ENCODE measurements around the gene IPO9.

IPO9 gene

DNA sequence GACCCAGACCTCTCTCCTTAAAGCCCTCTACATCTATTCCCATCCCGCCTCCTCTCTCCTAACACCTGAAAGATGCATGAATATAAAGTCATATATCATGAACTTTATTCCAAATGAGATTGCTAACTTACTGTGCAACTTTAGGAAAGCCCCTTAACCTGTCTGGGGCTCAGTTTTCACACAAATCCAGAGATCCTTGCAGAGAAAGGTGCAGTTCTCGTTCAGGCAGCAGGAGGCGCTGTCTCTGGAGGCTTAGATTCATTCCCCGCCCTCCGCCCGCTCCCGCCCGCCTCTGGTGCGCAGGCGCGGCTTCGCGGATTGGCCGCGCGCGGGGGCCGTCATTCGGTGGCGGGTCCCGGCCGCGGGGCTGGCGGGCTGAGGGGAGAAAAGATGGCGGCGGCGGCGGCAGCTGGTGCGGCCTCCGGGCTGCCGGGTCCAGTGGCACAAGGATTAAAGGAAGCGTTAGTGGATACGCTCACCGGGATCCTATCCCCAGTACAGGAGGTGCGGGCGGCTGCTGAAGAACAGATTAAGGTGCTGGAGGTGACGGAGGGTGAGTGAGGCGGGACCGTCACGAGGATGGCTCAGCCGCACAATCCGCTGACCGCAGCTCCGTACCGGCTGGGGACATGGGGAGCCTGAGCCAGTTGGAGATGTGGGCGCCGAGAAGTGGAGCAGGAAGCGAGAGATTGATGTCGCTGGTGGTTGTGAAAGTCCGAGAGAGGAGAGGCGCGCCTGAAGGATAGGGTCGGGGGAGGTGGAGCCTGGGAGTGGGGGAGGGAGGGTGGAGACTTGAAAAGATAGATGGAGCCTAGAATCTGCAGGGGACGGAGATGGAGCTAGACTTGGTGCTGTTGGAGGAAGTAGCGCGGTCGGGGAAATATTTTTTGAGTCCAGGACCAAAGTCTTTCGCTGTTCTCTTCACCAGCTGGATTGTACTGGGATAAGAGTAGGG is at the start of gene IPO9:
Gene IPO9, plus strand, starts transcription at position 338 of the 955 bp plus-strand sequence. Its CDS starts 53 bp downstream, at position 391.
- peak; percentile 98 for DNase-seq

DNA sequence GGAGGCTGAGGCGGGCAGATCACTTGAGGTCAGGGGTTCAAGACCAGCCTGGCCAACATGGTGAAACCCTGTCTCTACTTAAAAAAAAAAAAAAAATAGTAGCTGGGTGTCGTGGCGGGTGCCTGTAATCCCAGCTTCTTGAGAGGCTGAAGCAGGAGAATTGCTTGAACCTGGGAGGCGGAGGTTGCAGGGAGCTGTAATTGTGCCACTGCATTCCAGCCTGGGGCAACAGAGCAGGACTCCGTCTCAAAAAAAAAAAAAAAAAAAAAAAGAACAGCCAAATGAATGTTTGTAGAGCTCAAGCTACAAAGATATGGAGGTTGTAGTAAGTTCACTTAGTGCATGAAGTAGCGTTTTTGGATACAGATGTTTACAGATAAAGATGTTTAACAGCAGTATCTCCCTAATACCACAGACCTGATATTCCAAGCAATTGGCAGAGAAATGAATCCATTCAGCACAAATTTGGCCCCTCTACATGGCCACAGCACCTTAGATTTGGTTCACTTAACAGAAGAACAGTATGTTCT is 49.5 kb upstream of the IPO9 start:
- no peak for DNase-seq

DNA sequence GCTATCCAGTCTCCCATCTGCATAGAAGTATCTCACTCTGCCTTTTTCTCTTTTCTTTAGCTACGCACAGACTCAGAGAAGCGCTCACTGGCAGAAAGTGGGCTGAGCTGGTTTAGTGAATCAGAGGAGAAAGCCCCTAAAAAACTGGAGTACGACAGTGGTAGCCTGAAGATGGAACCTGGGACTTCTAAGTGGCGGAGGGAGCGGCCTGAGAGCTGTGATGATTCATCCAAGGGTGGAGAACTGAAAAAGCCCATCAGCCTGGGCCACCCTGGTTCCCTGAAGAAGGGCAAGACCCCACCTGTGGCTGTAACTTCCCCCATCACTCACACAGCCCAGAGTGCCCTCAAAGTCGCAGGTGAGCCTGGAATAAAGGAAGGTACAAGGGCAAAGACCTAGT is 48.0 kb upstream of the IPO9 start:
- DNase-seq = no peak

DNA sequence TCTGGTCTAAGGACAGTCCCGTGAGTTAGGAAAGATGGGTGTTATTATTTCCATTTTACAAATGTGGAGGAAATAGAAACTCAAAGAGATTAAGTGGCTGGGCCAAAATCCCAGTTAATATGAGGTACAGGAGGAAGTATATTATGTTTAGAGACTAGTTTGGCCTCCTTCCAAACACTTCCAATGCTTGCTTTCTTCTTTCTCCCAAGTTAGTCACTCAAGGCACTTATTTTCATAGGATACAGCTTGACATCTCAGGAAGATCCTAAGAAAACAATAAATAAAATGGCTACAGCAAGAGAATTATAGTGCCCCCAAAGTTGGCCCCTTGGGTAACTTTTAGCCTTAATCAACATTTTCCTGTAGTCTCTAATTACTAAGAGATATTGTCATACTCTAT is 47.5 kb upstream of the IPO9 start:
- DNase-seq = no peak

DNA sequence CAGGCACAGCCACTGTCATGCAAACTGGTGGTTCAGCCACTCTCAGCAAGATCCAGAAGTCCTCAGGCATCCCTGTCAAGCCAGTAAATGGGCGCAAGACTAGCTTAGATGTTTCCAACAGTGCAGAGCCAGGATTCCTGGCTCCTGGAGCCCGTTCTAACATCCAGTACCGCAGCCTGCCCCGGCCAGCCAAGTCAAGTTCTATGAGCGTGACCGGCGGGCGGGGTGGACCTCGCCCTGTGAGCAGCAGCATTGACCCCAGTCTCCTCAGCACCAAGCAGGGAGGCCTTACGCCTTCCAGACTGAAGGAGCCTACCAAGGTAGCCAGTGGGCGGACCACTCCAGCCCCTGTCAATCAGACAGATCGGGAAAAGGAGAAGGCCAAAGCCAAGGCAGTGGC is 46.6 kb upstream of the IPO9 start:
- no peak for DNase-seq

DNA sequence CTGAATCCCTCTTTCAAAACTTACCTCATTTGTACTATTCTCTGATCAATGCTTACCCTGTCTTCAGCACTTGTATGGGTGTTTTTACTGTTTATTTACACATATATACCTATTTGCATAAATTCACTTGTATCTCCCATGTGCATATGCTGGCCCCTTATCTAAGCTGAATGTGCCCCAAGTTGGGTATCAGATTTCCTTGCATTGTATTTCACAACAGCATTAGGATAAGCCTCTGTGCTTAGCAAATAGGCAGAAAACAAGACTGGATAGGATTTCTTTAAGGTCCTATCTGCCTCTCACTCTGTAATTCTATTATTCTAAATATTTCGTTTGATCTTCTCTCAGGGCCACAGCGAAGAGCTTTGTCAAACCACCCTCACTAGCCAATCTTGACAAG is 45.9 kb upstream of the IPO9 start:
- DNase-seq = no peak

DNA sequence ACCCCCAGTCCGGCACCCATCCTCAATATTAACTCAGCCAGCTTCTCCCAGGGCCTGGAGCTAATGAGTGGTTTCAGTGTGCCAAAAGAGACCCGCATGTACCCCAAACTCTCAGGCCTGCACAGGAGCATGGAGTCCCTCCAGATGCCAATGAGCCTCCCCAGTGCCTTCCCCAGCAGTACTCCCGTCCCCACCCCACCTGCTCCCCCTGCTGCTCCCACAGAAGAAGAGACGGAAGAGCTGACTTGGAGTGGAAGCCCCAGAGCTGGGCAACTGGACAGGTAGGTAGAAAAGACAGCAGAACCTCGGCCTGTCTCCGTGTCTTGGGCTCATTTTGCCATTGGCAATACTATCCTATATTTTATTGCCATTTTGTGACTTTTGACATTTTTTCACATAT is 45.4 kb upstream of the IPO9 start:
- DNase-seq = no peak

DNA sequence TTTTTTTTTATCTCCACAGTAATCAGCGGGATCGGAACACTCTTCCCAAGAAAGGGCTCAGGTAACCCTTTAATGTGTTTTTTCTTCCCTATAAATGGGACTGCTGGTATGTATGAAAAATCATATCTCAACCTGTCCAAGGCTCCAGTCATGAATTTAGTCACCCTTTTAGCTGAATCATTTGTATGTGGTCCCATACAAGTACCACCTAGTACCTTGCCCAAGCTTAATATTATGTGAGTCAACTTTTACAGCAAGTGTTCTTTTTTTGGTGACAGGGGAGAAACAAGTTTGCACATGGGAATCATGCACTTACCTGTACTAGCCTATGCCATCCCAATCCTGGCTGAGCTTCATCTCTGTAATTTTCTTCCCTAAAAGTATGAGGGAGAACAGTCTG is 43.7 kb upstream of the IPO9 start:
- DNase-seq = no peak

DNA sequence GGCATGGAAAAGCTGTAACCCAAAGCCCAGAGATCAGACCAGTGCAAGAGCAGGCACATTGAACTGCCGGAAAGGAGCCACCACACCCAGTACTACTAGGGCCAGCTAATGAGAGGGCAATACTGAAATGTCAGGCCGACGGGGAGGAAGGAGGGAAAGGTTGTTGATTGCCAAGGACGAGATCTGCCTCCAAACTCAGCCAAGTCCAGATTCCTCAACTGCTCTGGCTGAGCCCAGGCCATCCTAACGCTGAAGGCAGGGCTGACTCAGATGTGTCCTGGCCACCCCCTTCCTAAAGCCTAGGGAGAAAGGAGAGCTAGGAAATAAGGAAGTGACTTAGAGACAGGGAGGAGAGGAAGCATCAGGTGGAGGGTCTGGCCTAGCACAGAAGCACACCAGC is 42.1 kb upstream of the IPO9 start:
- no peak for DNase-seq

DNA sequence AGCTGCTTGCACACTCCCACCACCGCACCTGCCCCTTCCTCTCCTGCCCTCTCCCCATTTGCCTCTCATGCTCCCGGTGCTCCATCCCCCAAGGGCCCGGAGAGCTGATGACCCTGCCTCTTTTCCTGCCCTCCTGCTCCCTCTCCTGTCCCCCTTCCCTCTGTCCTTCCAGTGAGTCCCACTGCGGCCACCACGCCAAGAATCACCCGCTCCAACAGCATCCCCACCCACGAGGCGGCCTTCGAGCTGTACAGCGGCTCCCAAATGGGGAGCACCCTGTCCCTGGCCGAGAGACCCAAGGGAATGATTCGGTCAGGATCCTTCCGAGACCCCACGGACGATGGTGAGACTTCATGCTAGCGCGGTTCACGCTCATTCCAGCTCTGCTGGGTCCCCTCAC is 40.7 kb upstream of the IPO9 start:
- DNase-seq = no peak

DNA sequence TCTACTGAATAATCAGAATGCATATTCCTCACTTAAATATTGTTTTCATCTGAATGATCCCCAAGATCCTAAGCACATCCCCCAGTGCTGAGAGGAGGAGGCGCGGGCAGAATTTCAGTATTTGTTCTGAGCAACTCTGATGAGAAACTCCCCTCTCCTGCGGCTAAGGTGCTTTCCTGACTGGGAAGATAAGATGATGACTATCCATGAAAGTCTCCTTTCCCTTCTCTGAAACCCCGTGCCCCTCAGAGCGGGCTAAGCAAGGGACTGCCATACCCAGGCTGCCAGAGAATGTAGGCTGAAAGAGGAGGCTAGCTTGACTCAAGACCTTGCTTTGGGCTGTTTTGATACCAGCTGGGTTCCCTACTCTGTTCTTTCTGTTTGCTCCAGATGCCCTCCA is 39.7 kb upstream of the IPO9 start:
- no peak for DNase-seq

DNA sequence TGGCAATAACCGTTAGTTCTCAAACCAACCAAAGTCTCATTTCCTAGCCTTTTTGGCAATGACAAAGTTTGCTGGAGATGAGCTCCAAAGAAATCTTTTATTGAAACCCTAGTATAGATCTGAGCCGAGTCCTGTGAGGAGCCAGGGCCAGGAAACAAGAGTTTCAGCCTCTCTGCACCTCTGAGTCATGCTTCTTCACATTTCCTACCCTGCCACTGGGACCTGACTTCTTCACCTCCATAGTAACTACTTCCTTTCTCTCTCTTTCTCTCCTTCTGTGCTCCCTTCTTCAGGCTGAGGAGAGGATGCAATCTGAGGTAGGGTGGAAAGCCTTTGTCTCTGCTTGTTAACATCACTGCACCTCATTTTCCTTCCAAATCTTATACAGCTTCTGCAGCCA is 38.7 kb upstream of the IPO9 start:
- DNase-seq = no peak

DNA sequence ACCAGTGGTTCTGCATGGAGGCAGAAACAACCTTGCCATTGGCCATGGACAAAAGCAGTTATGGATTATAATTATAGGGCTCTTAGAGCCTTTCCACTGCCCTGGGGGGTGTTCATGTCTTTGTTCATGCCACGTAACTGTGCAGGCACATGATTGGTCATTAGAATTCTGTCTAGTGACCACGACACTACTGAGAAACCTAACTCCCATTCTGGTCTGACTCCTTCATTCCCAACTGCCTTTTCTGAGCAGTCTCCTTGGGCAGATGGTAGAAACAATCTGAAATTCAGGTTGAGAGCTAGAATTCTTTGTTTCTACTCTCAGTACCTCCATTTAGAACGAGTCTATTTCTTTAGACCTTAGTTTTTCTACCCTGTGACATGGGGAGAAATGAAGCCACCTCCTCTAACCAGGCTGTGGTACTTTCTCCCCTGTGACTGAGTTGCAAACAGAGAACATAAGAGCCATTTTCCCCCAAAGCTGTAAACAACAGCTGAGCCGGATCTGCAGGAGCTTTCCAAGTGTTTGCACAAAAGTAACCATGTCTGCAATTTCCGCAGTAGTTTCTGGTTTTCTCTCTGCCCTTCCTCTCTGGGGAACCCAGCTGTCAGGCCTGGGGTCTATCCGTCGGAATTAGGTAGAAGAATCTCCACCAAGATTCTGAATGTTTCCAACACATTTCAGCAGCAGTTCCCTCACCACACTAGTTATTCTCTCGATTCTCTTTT is 37.7 kb upstream of the IPO9 start:
- DNase-seq = no peak

DNA sequence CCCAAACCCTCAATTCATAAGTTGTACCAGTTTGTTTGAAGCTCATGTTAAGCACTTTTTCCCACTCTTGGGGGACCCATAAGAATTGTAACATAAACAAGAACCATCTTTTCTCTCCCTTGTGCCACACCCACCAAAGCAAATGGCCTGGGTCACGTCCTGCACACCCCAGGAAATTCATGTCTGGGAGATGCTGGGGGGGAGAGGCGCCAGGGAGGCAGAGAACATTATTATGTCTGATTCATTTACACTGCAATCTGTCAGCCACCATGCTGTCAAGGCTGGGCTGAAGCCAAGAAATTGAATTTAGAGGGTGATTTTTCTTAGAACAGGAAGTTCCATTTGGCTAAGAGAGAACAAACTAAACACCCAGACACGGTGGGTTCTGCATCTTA is 37.2 kb upstream of the IPO9 start:
- peak; percentile 45 for DNase-seq

DNA sequence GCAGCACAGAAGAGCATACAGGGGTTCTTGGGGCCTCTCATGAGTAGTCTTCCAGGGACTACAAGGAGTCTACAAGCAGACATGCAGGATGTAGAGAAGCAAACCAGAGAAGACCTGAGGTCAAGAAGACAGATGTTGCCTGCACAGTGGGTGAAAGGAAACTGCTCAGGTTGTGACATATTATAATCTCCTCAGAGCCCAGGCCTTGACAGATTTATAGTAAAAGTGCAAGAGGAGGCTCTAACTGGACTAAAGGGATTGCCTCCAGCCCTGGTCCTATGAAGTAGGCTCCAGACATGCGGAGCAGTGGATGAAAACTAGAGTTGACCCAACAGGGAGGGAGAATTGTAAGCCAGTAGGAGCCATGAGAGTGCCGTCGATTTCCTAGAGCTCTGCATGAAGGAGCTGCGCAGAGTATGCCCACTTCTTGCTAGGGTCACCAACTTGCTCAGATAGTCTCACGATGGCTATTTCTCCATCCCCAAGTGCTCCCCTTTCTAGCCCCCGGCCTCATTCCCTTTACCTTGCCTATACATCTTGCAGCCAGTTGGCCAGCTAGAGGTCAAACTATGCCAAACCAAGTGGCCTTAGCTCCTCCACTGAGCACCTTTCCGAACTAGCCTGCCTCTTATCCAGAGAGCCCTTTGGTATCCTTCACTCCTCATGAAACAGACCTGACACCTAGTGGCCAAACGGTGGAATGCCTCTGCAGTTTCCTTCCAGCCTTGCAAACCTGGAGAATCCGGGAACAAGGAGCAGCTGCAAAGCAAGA is 36.2 kb upstream of the IPO9 start:
- DNase-seq = peak; percentile 83

DNA sequence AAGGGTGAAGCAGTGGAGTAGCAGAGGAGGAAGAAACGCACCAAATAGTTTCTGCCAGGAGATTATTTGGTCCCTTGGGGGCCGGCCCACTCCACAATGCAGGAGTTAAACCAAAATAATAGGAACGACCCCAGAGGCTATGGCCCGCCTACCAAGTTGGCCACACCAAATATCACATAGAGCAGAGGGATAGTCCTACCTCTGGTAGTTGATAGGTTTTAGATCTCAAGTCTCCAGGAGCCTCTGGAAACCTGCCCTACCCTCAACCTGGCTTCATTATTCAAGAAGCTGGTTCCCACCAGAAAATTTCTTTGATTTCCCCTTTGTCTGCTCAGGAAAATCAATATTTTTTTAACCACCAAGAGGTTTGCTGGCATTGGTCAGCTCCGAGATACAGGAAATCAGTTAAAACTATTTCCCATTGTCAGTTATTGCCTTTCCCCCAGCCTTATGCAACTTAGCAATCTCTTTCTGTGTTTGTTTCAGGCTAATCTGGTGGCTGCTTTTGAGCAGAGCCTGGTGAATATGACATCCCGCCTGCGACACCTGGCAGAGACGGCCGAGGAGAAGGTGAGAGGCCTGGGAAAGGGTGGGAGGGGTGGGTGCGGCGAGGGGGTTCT is 35.5 kb upstream of the IPO9 start:
- DNase-seq = no peak

DNA sequence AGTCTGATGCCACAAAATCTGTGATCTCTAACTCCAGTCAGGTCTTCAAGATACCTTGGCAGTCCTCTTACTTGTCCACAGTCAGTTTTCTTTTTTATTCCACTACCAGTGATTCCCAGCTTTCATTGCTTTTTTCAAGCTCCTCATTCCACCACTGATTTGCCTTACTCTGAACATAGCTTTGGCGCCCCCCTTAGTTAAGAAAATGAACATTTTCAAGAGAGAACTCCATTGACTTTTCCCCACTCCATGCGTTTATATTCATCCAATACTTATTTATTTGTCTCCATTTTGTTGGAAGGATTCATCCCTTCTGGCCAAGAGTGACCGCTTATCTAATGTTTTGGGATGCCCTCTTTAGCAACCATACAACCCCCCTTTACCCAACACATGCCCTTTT is 33.9 kb upstream of the IPO9 start:
- DNase-seq = peak; percentile 38

DNA sequence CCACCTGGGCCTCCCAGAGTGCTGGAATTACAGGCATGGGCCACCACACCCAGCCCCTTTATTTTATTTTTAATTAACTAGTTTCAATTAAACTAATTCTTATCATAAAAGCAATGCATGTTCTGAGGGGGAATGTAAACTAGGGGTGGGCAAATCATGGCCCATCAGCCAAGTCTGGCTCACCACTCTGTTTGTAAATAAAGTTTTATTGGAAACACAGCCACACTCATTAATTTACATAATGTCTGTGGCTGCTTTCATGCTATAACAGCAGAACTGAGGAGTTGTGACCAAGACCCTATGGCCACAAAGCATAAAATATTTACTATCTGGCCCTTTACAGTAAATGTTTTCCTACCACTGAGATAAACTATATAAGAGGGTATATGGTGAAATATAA is 28.7 kb upstream of the IPO9 start:
- no peak for DNase-seq

DNA sequence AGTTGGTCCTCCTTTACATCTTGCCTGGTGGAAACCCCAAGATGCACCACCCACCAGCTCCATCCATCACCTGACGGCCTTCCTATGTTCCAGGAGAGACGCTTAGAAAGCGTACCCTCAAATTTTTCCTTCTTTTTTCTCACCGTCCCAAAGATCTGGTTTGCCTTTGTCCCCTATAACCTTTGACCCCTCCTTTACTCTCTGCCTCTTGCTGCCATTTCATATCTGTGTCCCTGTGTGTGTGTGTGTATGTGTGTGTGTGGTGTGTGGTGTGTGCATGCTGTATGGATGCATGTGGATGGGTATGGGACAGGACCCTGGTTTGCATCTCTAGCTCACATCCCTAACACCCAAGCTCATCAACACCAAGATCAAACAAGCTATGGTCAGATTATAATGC is 22.2 kb upstream of the IPO9 start:
- DNase-seq = no peak

DNA sequence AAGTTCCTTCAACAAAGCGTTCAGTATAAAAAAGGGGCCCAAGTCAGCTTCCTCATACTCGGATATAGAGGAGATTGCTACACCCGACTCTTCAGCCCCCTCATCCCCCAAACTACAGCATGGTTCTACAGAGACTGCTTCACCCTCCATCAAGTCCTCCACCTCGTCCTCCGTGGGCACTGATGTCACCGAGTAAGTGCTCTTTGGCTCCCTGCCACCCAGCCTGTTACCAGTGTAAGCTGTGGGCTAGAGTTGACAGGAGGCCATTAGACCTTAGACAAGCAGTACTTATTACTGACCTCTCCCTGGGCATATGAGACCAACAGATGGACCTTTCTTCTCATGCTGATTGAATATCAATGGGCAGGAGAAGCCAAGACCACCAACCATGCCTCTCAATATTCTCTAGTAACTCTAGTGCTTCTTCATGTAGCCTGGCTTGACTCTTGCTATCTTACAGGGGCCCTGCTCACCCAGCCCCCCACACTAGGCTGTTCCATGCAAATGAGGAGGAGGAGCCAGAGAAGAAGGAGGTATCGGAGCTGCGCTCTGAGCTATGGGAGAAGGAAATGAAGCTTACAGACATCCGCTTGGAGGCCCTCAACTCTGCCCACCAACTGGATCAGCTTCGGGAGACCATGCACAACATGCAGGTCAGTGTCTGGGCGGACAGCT is 20.9 kb upstream of the IPO9 start:
- DNase-seq = no peak

DNA sequence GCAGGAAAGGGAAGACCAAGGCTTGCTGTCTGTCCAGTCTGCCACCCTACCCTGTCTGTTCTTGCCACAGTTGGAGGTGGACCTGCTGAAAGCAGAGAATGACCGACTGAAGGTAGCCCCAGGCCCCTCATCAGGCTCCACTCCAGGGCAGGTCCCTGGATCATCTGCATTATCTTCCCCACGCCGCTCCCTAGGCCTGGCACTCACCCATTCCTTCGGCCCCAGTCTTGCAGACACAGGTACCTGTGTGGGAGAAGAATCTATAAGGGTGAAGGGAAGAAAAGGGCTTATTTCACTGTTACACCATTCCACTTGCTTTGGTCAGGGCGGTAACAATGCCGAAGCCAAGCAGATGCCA is 20.3 kb upstream of the IPO9 start:
- no peak for DNase-seq

DNA sequence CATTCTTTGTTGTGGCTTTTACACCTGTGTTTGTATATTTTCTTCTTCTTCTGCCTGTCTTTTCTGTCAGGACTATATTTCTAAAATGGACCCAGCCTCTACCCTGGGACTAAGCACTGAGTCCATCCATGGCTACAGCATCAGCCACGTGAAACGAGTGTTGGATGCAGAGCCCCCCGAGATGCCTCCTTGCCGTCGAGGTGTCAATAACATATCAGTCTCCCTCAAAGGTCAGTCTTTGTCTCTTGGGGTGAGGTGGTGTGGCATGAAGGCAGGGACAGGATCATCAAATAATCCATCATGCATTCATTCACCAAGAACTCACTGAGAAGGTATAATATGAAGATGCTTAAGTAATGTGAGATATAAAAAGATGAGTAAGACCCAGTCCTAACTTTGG is 19.1 kb upstream of the IPO9 start:
- no peak for DNase-seq
